GM12892 (cell line): ENCODE measurements around the gene FZR1.

Source experiments
- POLR2A ChIP-seq: IDR thresholded peaks from 2 replicates; pipeline ENCODE4 v1.6.1; 2011; ENCODE audit warnings: low read depth, low read length, control low read depth
- POLR2AphosphoS5 ChIP-seq: IDR thresholded peaks from 2 replicates; pipeline ENCODE4 v1.6.1; 2011; ENCODE audit warnings: low read depth, low read length, control low read depth
- TAF1 ChIP-seq: IDR thresholded peaks from 2 replicates; pipeline ENCODE4 v1.6.1; 2011; ENCODE audit warnings: low read depth, mild to moderate bottlenecking, control low read depth, low read length, borderline replicate concordance

DNA sequence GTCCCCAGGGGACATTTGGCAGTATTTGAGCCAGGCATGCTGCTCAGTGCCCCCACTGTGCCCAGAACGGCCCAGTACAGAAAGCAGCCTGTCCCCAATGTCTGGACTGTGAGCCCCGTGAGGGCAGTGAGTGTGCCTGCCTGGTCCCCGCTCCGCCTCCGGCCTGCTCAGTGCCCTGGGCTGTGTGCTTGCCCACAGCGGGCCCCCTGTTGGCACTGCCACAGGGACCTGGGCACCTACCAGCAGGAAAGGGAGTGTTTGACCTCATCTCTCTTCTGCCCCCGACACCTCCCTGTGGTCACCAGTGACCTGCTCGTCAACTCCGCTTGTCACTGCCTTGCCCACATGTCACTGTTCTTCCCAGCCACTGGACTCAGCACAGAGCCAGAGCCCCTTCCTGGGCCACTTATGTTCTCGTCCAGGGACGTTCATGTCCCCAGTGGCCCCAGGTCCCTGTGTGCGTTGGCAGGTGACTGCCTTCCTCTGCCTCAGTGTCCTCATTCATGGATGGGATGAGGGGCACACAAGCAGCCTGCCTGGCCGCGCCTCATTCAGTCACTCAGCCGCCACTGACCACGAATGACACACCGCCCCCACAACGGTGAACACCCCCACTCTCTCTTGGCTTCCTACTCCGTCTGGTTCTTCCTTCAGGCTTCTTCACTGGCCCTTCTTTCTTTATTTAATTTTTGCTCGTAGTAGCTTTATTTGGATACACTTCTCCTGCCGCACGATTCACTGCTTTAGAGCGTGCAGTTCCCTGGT lies 2.8 kb downstream of the FZR1 start:
- no peak for TF ChIP-seq POLR2A
- no peak for TF ChIP-seq POLR2AphosphoS5
- TF ChIP-seq TAF1, result no peak
